ENCODE measurements around the gene HEXIM1. TPM values are rescaled to one million over a fixed set of nuclear protein-coding genes. Genes with fewer than 3 reads are reported as not detected.

Gene HEXIM1
- total RNA-seq, 4 donors from 2014 or later = 22.2 to 35.2 (median 29.7) TPM

DNA sequence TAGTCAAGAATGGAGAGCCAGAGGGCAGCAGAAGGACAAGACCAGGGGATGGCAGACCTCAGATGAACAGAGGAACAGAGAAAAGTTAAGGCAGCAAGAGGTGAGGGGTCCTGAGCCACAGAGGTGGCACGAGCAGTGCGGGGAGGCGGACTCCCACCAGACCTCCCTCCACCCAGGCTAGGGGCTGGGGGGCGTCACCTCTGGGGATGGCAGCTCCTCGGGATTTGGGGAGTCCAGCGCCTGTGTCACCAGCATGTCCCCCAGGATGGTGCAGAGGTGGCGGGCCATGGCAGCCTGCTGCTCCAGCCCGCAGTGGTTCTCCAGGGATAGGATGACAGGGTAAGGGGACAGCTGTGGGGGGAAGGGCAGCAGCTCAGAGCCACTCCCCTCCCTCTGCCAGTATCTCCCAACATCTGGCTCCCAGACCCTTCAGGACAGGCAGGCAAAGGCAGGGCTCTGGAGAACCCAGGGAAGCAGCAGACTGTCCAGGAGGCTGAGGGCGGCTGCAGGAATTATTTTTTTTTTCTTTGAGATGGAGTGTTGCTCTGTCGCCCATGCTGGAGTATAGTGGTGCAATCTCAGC is 31.8 kb upstream of the HEXIM1 start:
- Histone ChIP-seq H3K4me3 (no peak overlapping the region), H3K27me3 (no peaks in the 10 kb centered on the region), H3K9me3 (no peaks in the 10 kb centered on the region), H3K27ac (no peak overlapping the region), H3K4me1 (peaks cover 0 to 25% (median under 1%) of the 10 kb centered on the region in 4 donors), H3K36me3 (peaks cover 0 to 88% (median 3%) of the 10 kb centered on the region in 3 donors)
- TF ChIP-seq POLR2A (IDR thresholded peaks at IDR 0.05) = no peak
- TF ChIP-seq CTCF (IDR thresholded peaks at IDR 0.05) = no peak
- no peak for TF ChIP-seq EP300 (IDR thresholded peaks at IDR 0.05)
- WGBS, 2 donors = 88 to 91% methylated on average over 9 to 10 of the region's 10 CpGs
- no peak for DNase-seq (ENCODE audit: low spot score in 2 of 2)

DNA sequence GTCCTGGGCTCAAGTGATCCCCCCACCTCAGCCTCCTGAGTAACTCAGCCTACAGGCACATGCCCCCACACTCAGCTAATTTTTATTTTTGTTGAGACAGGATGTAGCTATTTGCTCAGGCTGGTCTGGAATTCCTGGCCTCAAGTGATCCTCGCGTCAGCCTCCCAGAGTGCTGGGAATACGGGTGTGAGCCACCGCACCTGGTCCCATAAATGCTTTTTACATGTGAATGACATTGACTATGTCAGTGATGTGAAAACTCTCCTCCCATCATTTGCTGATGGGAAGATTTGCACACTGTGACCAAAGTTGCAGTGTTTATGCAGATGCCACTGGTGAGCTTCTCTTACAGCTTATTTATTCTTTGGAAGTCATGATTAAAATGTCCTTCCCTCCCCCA is 30.9 kb upstream of the HEXIM1 start:
- no peak overlapping the region for H3K4me3 ChIP-seq
- 87 to 98% methylated on average over 4 of the region's 4 CpGs for WGBS, 2 donors

GRCh38 chr17:45117848-45118646 is 30.2 kb upstream of the HEXIM1 start:
- H3K36me3 ChIP-seq = peaks cover 0 to 74% (median 0%) of the 10 kb centered on the region in 3 donors
- WGBS, 2 donors = 89 to 91% methylated on average over 19 to 20 of the region's 20 CpGs
- H3K4me1 ChIP-seq = peaks cover 0 to 28% (median 0%) of the 10 kb centered on the region in 4 donors
- DNase-seq (ENCODE audit: low spot score in 2 of 2) = no peak
- no peaks in the 10 kb centered on the region for H3K27me3 ChIP-seq
- H3K27ac ChIP-seq = no peak overlapping the region
- no peak overlapping the region for H3K4me3 ChIP-seq
- no peaks in the 10 kb centered on the region for H3K9me3 ChIP-seq
- TF ChIP-seq POLR2A (IDR thresholded peaks at IDR 0.05) (no peak), EP300 (IDR thresholded peaks at IDR 0.05) (no peak), CTCF (IDR thresholded peaks at IDR 0.05) (no peak)

More for the DNA sequence above, 30.9 kb upstream of the HEXIM1 start:
- no peaks in the 10 kb centered on the region for H3K9me3 ChIP-seq
- no peak for TF ChIP-seq EP300 (IDR thresholded peaks at IDR 0.05)
- TF ChIP-seq CTCF (IDR thresholded peaks at IDR 0.05) = no peak
- no peak for TF ChIP-seq POLR2A (IDR thresholded peaks at IDR 0.05)
- H3K27me3 ChIP-seq = no peaks in the 10 kb centered on the region
- H3K36me3 ChIP-seq = peaks cover 0 to 82% (median 3%) of the 10 kb centered on the region in 3 donors
- H3K27ac ChIP-seq = no peak overlapping the region
- H3K4me1 ChIP-seq = peaks cover 0 to 23% (median 0%) of the 10 kb centered on the region in 4 donors
- DNase-seq (ENCODE audit: low spot score in 2 of 2) = no peak

- TF ChIP-seq POLR2A (IDR thresholded peaks at IDR 0.05) = no peak
- no peak for TF ChIP-seq EP300 (IDR thresholded peaks at IDR 0.05)
- TF ChIP-seq CTCF (IDR thresholded peaks at IDR 0.05) = no peak
- WGBS, 2 donors = 91 to 93% methylated on average over 17 to 21 of the region's 23 CpGs
These were observed 29.6 kb upstream of the HEXIM1 start for GRCh38 chr17:45118691-45119090.

DNA sequence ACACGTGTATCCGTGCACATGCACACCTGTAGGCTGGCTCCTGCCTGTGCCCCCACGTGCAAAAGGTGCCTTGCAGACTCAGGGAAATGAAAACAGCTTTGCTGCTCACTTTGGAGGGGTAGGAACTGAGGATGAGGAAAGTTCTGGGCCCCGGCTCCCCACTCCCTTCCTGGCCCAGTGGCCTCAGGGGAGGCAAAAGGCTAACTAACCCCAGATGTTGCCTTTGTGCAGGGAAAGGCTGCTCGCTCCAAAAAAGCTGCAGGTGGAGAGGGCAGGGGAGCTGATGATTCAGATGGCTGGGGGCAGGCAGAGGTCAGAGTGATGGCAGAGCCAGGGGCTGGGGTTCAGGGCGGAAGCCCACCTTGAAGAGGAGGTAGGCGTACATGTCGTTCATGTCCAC is 28.3 kb upstream of the HEXIM1 start:
- 73 to 83% methylated on average over 8 of the region's 8 CpGs for WGBS, 2 donors
- no peak for TF ChIP-seq POLR2A (IDR thresholded peaks at IDR 0.05)
- DNase-seq (ENCODE audit: low spot score in 2 of 2) = no peak
- Histone ChIP-seq H3K36me3 (peaks cover 0 to 58% (median 0%) of the 10 kb centered on the region in 3 donors), H3K4me3 (no peak overlapping the region), H3K4me1 (peaks cover 0 to 41% (median 9%) of the 10 kb centered on the region in 4 donors), H3K9me3 (no peaks in the 10 kb centered on the region), H3K27ac (no peak overlapping the region), H3K27me3 (no peaks in the 10 kb centered on the region)

More at GRCh38 chr17:45118691-45119090, 29.6 kb upstream of the HEXIM1 start:
- Histone ChIP-seq H3K27ac (no peak overlapping the region), H3K4me3 (no peak overlapping the region), H3K4me1 (peaks cover 0 to 33% (median 2%) of the 10 kb centered on the region in 4 donors), H3K36me3 (peaks cover 0 to 68% (median 0%) of the 10 kb centered on the region in 3 donors), H3K9me3 (no peaks in the 10 kb centered on the region), H3K27me3 (no peaks in the 10 kb centered on the region)
- DNase-seq (ENCODE audit: low spot score in 2 of 2) = no peak

Data from tibial nerve (tissue), 4 donors.